Natural killer cell (primary cell): Measurements from ENCODE around the gene PCDH9. TPM values are rescaled to one million over a fixed set of nuclear protein-coding genes. Genes with fewer than 3 reads are reported as not detected.

ENCODE experiments used
- ATAC-seq, 3 donors: fragments of 150-1000 bp in 2 of 3; fragments of 200-7000 bp in 1 of 3; cut with Tn5 transposase; 1 replicate in 1 of 3; 2 replicates in 2 of 3; pipeline ENCODE4 v1.10.0; 2021; ENCODE audit warnings: mild to moderate bottlenecking in 2 of 3, moderate library complexity in 2 of 3
- DNase-seq, 2 donors: peaks; one replicate each; pipeline versions ENCODE4 v3.0.0 to v3.0.0-alpha.2; 2013 to 2021; ENCODE audit warnings: mixed read lengths in 1 of 2
- H3K27ac ChIP-seq: one replicate; pipeline ENCODE4 v1.5.1; 2013; ENCODE audit warnings: mild to moderate bottlenecking, low read length
- H3K27me3 ChIP-seq: one replicate; pipeline ENCODE4 v1.6.1; 2013; ENCODE audit warnings: low read length; ENCODE audit not compliant: control insufficient read depth, insufficient read depth
- H3K36me3 ChIP-seq: one replicate; pipeline ENCODE4 v1.6.1; 2013; ENCODE audit warnings: low read length; ENCODE audit not compliant: control insufficient read depth, insufficient read depth
- H3K4me1 ChIP-seq: one replicate; pipeline ENCODE4 v1.6.1; 2013; ENCODE audit warnings: low read length; ENCODE audit not compliant: control insufficient read depth, insufficient read depth
- H3K4me3 ChIP-seq: one replicate; pipeline ENCODE4 v1.5.1; 2013; ENCODE audit warnings: low read length
- H3K9me3 ChIP-seq: one replicate; pipeline ENCODE4 v1.6.1; 2013; ENCODE audit warnings: low read length; ENCODE audit not compliant: control insufficient read depth, insufficient read depth
- H3K27ac Mint-ChIP-seq, 2 donors: one replicate each; pipeline ENCODE4 v1.8.0; 2022; ENCODE audit warnings: mild to moderate bottlenecking in 2 of 2, mixed read lengths in 2 of 2, moderate library complexity in 1 of 2
- H3K27me3 Mint-ChIP-seq, 2 donors: one replicate each; pipeline ENCODE4 v1.8.0; 2022; ENCODE audit warnings: low read depth in 2 of 2, mixed read lengths in 2 of 2
- H3K36me3 Mint-ChIP-seq: one replicate; pipeline ENCODE4 v1.8.0; 2022; ENCODE audit warnings: mixed read lengths
- H3K4me1 Mint-ChIP-seq, 2 donors: one replicate each; pipeline ENCODE4 v1.8.0; 2022; ENCODE audit warnings: mixed read lengths in 2 of 2
- H3K4me3 Mint-ChIP-seq: one replicate; pipeline ENCODE4 v1.8.0; 2022; ENCODE audit warnings: mild to moderate bottlenecking, moderate library complexity, mixed read lengths
- H3K9me3 Mint-ChIP-seq, 2 donors: one replicate each; pipeline ENCODE4 v1.8.0; 2022; ENCODE audit warnings: mixed read lengths in 2 of 2
- WGBS: methylation state at CpG from one replicate; pipeline ENCODE4 v1.1.7; 2013; ENCODE audit warnings: missing lambda C conversion rate; ENCODE audit not compliant: insufficient coverage; 5-methylcytosine and 5-hydroxymethylcytosine counted together
- intact Hi-C: fragments of 100-400 bp; cut with micrococcal nuclease; formaldehyde crosslinking; loops from one replicate; pipeline ENCODE4 v1.14.2; 2022
- total RNA-seq, 4 donors: library from RNA; stranded (reverse); fragments of 120-200 nt in 1 of 4; gene quantifications; one replicate each; pipeline versions ENCODE4 v1.2.3 to v1.2.4, GENCODE V29; 2013 to 2022
- TF ChIP-seq, protein P1 (sequence below): fragments of 200-600 bp; IDR thresholded peaks from one replicate; pipeline ENCODE4 v1.8.0; 2022; ENCODE audit warnings: antibody characterized with exemption

The PCDH9 gene
- total RNA-seq, 3 donors from 2014 or later (not counting 1 experiment from before 2014, with no cell fraction given) = 0.43 to 1.5 (median 0.68) TPM

DNA sequence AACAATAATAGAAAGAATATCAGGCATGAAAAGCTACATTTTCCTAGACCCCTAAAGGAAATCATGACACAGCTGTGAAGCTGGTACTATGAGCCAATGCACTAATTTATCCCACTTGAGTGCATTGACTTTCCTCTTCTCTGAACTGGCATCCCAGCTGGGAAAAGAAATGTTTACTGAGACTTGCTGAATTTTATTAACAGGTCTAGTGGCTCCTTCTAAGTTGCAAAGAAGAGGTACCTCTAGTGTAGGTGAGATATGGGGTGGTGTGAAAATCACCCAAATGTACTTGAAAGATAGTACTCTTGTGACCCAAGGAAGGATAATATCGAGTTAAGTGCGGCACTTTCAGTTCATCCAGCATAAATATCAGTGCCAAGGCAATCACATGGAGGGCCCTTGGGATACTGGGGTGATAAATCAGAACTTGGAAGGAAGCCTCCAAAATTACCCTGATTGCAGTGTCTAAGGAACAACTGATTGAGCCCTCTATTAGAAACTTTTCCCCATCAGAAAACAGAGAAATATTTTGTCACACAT is 369.2 kb downstream of the PCDH9 start:
- ATAC-seq (no peak), DNase-seq (no peak)
- H3K4me1 ChIP-seq = no peaks in the 10 kb centered on the region
- TF ChIP-seq, protein P1, sequence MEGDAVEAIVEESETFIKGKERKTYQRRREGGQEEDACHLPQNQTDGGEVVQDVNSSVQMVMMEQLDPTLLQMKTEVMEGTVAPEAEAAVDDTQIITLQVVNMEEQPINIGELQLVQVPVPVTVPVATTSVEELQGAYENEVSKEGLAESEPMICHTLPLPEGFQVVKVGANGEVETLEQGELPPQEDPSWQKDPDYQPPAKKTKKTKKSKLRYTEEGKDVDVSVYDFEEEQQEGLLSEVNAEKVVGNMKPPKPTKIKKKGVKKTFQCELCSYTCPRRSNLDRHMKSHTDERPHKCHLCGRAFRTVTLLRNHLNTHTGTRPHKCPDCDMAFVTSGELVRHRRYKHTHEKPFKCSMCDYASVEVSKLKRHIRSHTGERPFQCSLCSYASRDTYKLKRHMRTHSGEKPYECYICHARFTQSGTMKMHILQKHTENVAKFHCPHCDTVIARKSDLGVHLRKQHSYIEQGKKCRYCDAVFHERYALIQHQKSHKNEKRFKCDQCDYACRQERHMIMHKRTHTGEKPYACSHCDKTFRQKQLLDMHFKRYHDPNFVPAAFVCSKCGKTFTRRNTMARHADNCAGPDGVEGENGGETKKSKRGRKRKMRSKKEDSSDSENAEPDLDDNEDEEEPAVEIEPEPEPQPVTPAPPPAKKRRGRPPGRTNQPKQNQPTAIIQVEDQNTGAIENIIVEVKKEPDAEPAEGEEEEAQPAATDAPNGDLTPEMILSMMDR = no peak
- H3K27me3 Mint-ChIP-seq = no peaks in the 10 kb centered on the region
- no peaks in the 10 kb centered on the region for H3K27me3 ChIP-seq
- intact Hi-C loops = no loop called here
- 82% methylated on average over 2 of the region's 2 CpGs for WGBS
- no peaks in the 10 kb centered on the region for H3K9me3 ChIP-seq
- H3K4me3 Mint-ChIP-seq = no peak overlapping the region
- no peaks in the 10 kb centered on the region for H3K4me1 Mint-ChIP-seq
- peaks cover 5 to 9% of the 10 kb centered on the region in 2 donors for H3K9me3 Mint-ChIP-seq
- no peak overlapping the region for H3K4me3 ChIP-seq
- H3K36me3 ChIP-seq = no peaks in the 10 kb centered on the region
- peaks cover 5% of the 10 kb centered on the region for H3K36me3 Mint-ChIP-seq
- no peak overlapping the region for H3K27ac Mint-ChIP-seq
- H3K27ac ChIP-seq = no peak overlapping the region

DNA sequence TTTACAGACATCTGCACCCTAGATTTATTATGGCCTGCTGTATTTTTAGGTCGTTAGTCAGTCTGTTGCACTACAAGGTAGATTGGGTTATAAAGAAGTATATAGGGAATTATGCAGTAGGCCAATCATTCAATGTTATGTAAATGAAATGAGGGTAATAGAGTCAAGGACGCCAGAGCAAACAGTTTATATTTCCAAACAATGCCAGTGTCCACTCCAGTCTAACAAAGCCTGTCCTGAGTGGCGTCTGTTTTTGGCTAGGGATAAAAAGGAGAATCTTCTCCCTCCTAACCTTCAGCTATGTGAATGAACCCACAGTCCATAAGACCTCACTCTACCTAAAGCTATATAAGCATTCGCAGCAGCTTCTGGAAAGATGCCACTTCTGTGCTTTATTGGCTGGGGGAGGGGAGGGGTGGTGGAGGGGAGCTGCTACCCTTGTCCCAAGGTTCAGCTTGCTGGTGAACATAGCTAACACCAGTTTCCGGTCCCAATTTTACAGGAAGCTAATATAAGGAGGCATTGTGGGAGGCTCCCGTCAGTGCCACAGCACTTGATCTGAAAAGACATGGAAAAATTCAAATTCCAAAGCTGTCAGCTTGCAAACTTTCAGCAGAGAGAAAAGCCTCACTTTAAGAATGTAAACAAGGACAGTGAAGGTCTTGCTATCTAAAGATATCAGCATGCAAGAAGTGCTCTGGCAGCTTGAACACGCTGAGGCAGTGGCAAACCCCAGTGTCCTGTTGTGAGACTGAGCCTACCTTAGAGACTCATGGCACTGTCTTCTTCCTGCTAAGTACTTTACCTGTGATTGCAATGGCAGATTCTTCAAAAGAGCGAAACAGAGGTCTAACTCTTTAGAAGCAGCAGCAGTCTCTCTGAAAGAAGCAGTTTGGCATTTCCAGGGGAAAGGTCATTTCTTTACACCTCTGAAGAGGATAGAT is 369.9 kb downstream of the PCDH9 start:
- H3K36me3 ChIP-seq = no peaks in the 10 kb centered on the region
- H3K9me3 Mint-ChIP-seq = peaks cover 2 to 6% of the 10 kb centered on the region in 2 donors
- TF ChIP-seq, protein P1 = no peak
- H3K27me3 Mint-ChIP-seq = no peaks in the 10 kb centered on the region
- ATAC-seq (no peak), DNase-seq (no peak)
- H3K4me3 ChIP-seq = no peak overlapping the region
- H3K36me3 Mint-ChIP-seq = no peaks in the 10 kb centered on the region
- no peak overlapping the region for H3K4me3 Mint-ChIP-seq
- H3K27ac Mint-ChIP-seq = no peak overlapping the region
- no peak overlapping the region for H3K27ac ChIP-seq
- no peaks in the 10 kb centered on the region for H3K4me1 Mint-ChIP-seq
- no peaks in the 10 kb centered on the region for H3K27me3 ChIP-seq
- intact Hi-C loops = no loop called here
- H3K4me1 ChIP-seq = no peaks in the 10 kb centered on the region
- 90% methylated on average over 6 of the region's 8 CpGs for WGBS
- no peaks in the 10 kb centered on the region for H3K9me3 ChIP-seq

DNA sequence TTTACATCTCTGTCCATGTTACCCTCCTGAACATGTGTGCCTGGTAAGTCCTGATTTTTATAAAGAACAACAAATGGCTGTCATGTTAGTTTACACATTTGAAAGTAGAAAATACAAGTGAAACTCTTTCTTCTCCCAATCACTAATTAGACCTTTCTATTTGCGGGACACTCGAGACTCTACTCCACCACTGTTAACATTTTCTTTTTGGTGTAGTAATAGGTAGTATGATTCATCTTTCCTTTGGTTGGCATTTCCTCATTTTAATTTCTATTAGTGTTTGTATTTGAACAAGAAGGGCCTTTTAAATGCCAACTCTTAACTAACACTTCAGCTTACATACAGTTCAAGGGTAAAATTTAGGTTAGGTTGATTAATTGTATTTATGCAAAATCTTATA is 371.1 kb downstream of the PCDH9 start:
- H3K4me3 ChIP-seq = no peak overlapping the region
- H3K9me3 ChIP-seq = no peaks in the 10 kb centered on the region
- no peak overlapping the region for H3K27ac ChIP-seq
- no CpG with 5 or more reads among the region's 2 CpGs for WGBS
- Mint-ChIP-seq H3K4me3 (no peak overlapping the region), H3K9me3 (peaks cover 2 to 3% of the 10 kb centered on the region in 2 donors), H3K27me3 (no peaks in the 10 kb centered on the region), H3K4me1 (no peaks in the 10 kb centered on the region), H3K27ac (no peak overlapping the region), H3K36me3 (no peaks in the 10 kb centered on the region)
- TF ChIP-seq, protein P1 = no peak
- H3K36me3 ChIP-seq = no peaks in the 10 kb centered on the region
- intact Hi-C loops = no loop called here
- ATAC-seq (no peak), DNase-seq (no peak)
- H3K4me1 ChIP-seq = no peaks in the 10 kb centered on the region
- no peaks in the 10 kb centered on the region for H3K27me3 ChIP-seq
